ENCODE data around the gene HMCN1.

DNA sequence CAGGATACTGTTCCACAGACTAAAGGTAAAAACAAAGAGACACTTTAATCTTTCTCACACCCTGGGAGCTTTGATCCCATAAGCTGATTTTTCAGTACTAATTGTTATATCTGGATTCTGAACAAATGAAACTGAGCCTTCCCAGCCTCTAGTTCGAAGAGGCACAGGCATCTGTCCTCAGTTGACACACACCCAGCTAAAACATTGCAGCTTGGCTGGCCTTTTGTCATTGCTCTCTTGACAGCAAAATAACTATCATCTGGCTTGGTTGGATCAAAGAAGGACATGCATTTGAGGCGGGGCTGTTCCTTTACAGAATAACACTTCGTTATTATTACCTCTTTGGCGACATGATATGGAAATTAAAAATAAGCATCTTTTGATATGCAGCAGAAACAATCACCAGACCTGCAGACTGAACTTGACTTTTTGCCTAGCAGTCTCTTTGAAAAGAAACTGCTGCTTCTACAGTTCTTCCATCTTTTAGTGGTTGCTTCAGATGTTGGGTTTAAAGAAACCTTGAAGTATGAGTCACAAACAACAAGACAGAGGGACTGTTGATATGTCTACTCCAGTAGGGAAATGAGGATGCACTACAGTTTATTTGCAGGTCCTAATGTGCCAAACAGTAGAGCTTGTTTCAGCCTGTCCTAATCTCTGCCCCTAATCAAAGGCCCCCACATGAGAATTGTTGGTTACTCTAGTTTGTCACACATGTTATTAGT is 474.4 kb downstream of the HMCN1 start:
- TF ChIP-seq, protein P1, sequence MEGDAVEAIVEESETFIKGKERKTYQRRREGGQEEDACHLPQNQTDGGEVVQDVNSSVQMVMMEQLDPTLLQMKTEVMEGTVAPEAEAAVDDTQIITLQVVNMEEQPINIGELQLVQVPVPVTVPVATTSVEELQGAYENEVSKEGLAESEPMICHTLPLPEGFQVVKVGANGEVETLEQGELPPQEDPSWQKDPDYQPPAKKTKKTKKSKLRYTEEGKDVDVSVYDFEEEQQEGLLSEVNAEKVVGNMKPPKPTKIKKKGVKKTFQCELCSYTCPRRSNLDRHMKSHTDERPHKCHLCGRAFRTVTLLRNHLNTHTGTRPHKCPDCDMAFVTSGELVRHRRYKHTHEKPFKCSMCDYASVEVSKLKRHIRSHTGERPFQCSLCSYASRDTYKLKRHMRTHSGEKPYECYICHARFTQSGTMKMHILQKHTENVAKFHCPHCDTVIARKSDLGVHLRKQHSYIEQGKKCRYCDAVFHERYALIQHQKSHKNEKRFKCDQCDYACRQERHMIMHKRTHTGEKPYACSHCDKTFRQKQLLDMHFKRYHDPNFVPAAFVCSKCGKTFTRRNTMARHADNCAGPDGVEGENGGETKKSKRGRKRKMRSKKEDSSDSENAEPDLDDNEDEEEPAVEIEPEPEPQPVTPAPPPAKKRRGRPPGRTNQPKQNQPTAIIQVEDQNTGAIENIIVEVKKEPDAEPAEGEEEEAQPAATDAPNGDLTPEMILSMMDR (IDR thresholded peaks at IDR 0.05), result no peak
- TF ChIP-seq POLR2A (IDR thresholded peaks at IDR 0.05), result no peak
- TF ChIP-seq EP300 (IDR thresholded peaks at IDR 0.05), result no peak
